Forelimb muscle (tissue), 1 donor: Measurements from ENCODE around the gene MYL6. TPM values are rescaled to one million over a fixed set of nuclear protein-coding genes. Genes with fewer than 3 reads are reported as not detected.
"Not testable (repeated sequence)": the region's sequence is repeated elsewhere in the genome, so short reads cannot be mapped to it uniquely, and the experiment has no call there.

Experiments
- DNase-seq: peaks from one replicate; pipeline ENCODE4 v3.0.0-alpha.2; 2013; ENCODE audit warnings: low read depth
- polyA plus RNA-seq: library from polyadenylated mRNA; unstranded; fragments of 120-200 nt; gene quantifications from one replicate; pipeline ENCODE4 v1.2.1, GENCODE V29; 2013; ENCODE audit not compliant: insufficient read length

MYL6 gene
- polyA plus RNA-seq, 1 donor, result 1,230 TPM

- not testable (repeated sequence) for DNase-seq
Measured at GRCh38 chr12:56156464-56157200, 1.5 kb upstream of the MYL6 start.

- DNase-seq, result peak; percentile 78
Measured at GRCh38 chr12:56157201-56158028, 744 bp upstream of the MYL6 start.

GRCh38 chr12:56158926-56159461 is 835 bp downstream of the MYL6 start:
- DNase-seq, result no peak

- no peak for DNase-seq
Measured at GRCh38 chr12:56159482-56160192, 1.5 kb downstream of the MYL6 start.

GRCh38 chr12:56160193-56160763 is 2.1 kb downstream of the MYL6 start:
- DNase-seq, result no peak

GRCh38 chr12:56160894-56161689 is 2.9 kb downstream of the MYL6 start:
- no peak for DNase-seq

- DNase-seq, result no peak
Measured at GRCh38 chr12:56161690-56162351, 3.7 kb downstream of the MYL6 start.

- no peak for DNase-seq
Measured at GRCh38 chr12:56162468-56163290, 4.5 kb downstream of the MYL6 start.

- DNase-seq, result no peak
Measured at GRCh38 chr12:56163533-56164344, 5.6 kb downstream of the MYL6 start.

- DNase-seq, result no peak
Measured at GRCh38 chr12:56164345-56164729, 6.2 kb downstream of the MYL6 start.

GRCh38 chr12:56165369-56165768 is 7.2 kb downstream of the MYL6 start:
- no peak for DNase-seq

- no peak for DNase-seq
Measured at GRCh38 chr12:56169229-56169759, 11.1 kb downstream of the MYL6 start.

GRCh38 chr12:56172839-56173238 is 14.7 kb downstream of the MYL6 start:
- no peak for DNase-seq

GRCh38 chr12:56178347-56178746 is 20.2 kb downstream of the MYL6 start:
- no peak for DNase-seq

- no peak for DNase-seq
Measured at GRCh38 chr12:56186957-56187356, 28.8 kb downstream of the MYL6 start.

GRCh38 chr12:56188131-56188777 is 30.1 kb downstream of the MYL6 start:
- DNase-seq, result no peak

GRCh38 chr12:56188778-56189098 is 30.6 kb downstream of the MYL6 start:
- no peak for DNase-seq
